Erythroblast (primary cell): ENCODE data around the gene HACD2.

Experiments used
- GATA1 ChIP-seq: IDR thresholded peaks from 2 replicates; pipeline ENCODE4 v1.6.1; 2011; ENCODE audit warnings: low read depth, mild to moderate bottlenecking, control low read depth, low read length, moderate library complexity
- POLR2A ChIP-seq: IDR thresholded peaks from 2 replicates; pipeline ENCODE4 v1.6.1; 2011; ENCODE audit warnings: mild to moderate bottlenecking, low read length

- TF ChIP-seq POLR2A = no peak
- TF ChIP-seq GATA1 = no peak
These were observed 12.7 kb upstream of the HACD2 start for GRCh38 chr3:123597561-123597960.
